Measurements from ENCODE around the gene OXTR. TPM values are rescaled to one million over a fixed set of nuclear protein-coding genes. Genes with fewer than 3 reads are reported as not detected.

The OXTR gene
- total RNA-seq, 1 experiment from 2014 or later, result 3.6 TPM

DNA sequence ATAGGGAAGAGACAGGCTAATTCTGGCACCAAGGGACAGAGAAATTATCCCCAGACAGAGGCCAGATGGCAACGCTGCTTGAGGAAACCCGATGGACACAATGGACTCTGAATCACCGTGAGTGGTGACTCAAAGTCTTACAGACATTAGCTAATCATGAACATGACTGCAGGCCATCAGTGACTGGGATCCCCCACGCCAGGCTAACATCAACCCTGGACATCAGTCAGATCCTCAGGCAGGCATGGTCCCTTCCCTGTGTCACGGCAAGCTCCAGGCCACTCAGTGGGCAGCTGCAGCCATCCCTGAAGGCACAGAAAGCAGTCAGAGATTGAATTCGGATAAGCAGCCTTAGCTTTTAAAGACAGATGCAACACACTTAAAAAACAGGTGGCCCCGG is 23.8 kb upstream of the OXTR start:
- TF ChIP-seq NR1H2 (CRISPR knock-in tag; IDR thresholded peaks at IDR 0.05) (no peak), GTF2I (CRISPR knock-in tag; conservative IDR thresholded peaks at IDR 0.05) (no peak), STAT6 (CRISPR knock-in tag; conservative IDR thresholded peaks at IDR 0.05; ENCODE audit: low read depth) (no peak), ZNF671 (CRISPR knock-in tag; IDR thresholded peaks at IDR 0.05) (no peak), USF1 (CRISPR knock-in tag; IDR thresholded peaks at IDR 0.05) (no peak), ZNF232 (CRISPR knock-in tag; IDR thresholded peaks at IDR 0.05) (no peak), FOXK1 (CRISPR knock-in tag; IDR thresholded peaks at IDR 0.05) (no peak), NR2C2 (CRISPR knock-in tag; IDR thresholded peaks at IDR 0.05) (no peak), GRHL2 (CRISPR knock-in tag; IDR thresholded peaks at IDR 0.05; ENCODE audit: insufficient replicate concordance, severe bottlenecking) (no peak), IRF1 (CRISPR knock-in tag; IDR thresholded peaks at IDR 0.05) (no peak)
- TF ChIP-seq, protein P1, sequence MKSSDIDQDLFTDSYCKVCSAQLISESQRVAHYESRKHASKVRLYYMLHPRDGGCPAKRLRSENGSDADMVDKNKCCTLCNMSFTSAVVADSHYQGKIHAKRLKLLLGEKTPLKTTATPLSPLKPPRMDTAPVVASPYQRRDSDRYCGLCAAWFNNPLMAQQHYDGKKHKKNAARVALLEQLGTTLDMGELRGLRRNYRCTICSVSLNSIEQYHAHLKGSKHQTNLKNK (CRISPR knock-in tag; IDR thresholded peaks at IDR 0.05), result no peak
- TF ChIP-seq, protein P2, sequence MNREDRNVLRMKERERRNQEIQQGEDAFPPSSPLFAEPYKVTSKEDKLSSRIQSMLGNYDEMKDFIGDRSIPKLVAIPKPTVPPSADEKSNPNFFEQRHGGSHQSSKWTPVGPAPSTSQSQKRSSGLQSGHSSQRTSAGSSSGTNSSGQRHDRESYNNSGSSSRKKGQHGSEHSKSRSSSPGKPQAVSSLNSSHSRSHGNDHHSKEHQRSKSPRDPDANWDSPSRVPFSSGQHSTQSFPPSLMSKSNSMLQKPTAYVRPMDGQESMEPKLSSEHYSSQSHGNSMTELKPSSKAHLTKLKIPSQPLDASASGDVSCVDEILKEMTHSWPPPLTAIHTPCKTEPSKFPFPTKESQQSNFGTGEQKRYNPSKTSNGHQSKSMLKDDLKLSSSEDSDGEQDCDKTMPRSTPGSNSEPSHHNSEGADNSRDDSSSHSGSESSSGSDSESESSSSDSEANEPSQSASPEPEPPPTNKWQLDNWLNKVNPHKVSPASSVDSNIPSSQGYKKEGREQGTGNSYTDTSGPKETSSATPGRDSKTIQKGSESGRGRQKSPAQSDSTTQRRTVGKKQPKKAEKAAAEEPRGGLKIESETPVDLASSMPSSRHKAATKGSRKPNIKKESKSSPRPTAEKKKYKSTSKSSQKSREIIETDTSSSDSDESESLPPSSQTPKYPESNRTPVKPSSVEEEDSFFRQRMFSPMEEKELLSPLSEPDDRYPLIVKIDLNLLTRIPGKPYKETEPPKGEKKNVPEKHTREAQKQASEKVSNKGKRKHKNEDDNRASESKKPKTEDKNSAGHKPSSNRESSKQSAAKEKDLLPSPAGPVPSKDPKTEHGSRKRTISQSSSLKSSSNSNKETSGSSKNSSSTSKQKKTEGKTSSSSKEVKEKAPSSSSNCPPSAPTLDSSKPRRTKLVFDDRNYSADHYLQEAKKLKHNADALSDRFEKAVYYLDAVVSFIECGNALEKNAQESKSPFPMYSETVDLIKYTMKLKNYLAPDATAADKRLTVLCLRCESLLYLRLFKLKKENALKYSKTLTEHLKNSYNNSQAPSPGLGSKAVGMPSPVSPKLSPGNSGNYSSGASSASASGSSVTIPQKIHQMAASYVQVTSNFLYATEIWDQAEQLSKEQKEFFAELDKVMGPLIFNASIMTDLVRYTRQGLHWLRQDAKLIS (CRISPR knock-in tag; IDR thresholded peaks at IDR 0.05; ENCODE audit: borderline replicate concordance), result no peak
- Mint-ChIP-seq H3K36me3 (0 out of 2 replicates have a peak, but pooled peaks cover 2% of the 10 kb centered on the region), H3K27me3 (ENCODE audit: low read depth) (no peaks in the 10 kb centered on the region), H3K9me3 (peaks cover 7% of the 10 kb centered on the region), H3K27ac (no peak overlapping the region), H3K4me1 (no peaks in the 10 kb centered on the region), H3K4me3 (no peak overlapping the region)
- no peak for ATAC-seq
- no peak for DNase-seq (ENCODE audit: low spot score)
- ChIA-PET POLR2A (no interaction called here), CTCF (interaction anchor here (1.4 kb wide), 1 partner anchor 24 kb away, joined by 8 read pairs; the partner anchor contains the start of gene OXTR)

GRCh38 chr3:8790529-8790928 is 21.1 kb upstream of the OXTR start:
- POLR2A ChIA-PET, result no interaction called here
- H3K27ac Mint-ChIP-seq, result no peak overlapping the region
- no peak for ATAC-seq
- no peak for DNase-seq (ENCODE audit: low spot score)
- CTCF ChIA-PET, result no interaction called here
- no peak overlapping the region for H3K4me3 Mint-ChIP-seq
- H3K36me3 Mint-ChIP-seq, result 0 out of 2 replicates have a peak, but pooled peaks cover 2% of the 10 kb centered on the region
- no peaks in the 10 kb centered on the region for H3K4me1 Mint-ChIP-seq
- H3K27me3 Mint-ChIP-seq (ENCODE audit: low read depth), result no peaks in the 10 kb centered on the region
- peaks cover 18% of the 10 kb centered on the region for H3K9me3 Mint-ChIP-seq
- TF ChIP-seq ZNF317 (CRISPR knock-in tag; IDR thresholded peaks at IDR 0.05; ENCODE audit: borderline replicate concordance, low read depth) (no peak), NFATC4 (CRISPR knock-in tag; IDR thresholded peaks at IDR 0.05) (no peak), ZNF512 (CRISPR knock-in tag; IDR thresholded peaks at IDR 0.05; ENCODE audit: borderline replicate concordance) (no peak), IRF2 (CRISPR knock-in tag; IDR thresholded peaks at IDR 0.05; ENCODE audit: borderline replicate concordance, low read depth) (no peak), ESRRA (CRISPR knock-in tag; IDR thresholded peaks at IDR 0.05; ENCODE audit: borderline replicate concordance) (no peak), SP1 (CRISPR knock-in tag; conservative IDR thresholded peaks at IDR 0.05) (no peak), E2F5 (CRISPR knock-in tag; IDR thresholded peaks at IDR 0.05) (no peak), HMGA2 (CRISPR knock-in tag; IDR thresholded peaks at IDR 0.05) (no peak)
- TF ChIP-seq, protein P3, sequence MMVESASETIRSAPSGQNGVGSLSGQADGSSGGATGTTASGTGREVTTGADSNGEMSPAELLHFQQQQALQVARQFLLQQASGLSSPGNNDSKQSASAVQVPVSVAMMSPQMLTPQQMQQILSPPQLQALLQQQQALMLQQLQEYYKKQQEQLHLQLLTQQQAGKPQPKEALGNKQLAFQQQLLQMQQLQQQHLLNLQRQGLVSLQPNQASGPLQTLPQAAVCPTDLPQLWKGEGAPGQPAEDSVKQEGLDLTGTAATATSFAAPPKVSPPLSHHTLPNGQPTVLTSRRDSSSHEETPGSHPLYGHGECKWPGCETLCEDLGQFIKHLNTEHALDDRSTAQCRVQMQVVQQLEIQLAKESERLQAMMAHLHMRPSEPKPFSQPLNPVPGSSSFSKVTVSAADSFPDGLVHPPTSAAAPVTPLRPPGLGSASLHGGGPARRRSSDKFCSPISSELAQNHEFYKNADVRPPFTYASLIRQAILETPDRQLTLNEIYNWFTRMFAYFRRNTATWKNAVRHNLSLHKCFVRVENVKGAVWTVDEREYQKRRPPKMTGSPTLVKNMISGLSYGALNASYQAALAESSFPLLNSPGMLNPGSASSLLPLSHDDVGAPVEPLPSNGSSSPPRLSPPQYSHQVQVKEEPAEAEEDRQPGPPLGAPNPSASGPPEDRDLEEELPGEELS (CRISPR knock-in tag; IDR thresholded peaks at IDR 0.05), result no peak
